HCT116 (cell line): ENCODE data around the gene BAHCC1. TPM values are rescaled to one million over a fixed set of nuclear protein-coding genes. Genes with fewer than 3 reads are reported as not detected.

Source experiments
- ATAC-seq: fragments of 200-7000 bp; cut with Tn5 transposase; 2 replicates; pipeline ENCODE4 v1.9.1; 2020; ENCODE audit warnings: mild to moderate bottlenecking, moderate library complexity
- BruUV-seq: library from RNA; stranded (reverse); fragments of 400-500 nt; replicated peaks from 2 replicates; lab custom pipeline; 2021; lab: Mats Ljungman, UMichigan
- CTCF ChIA-PET: fragments of 300-600 bp; sonication (Branson Sonifier 250); formaldehyde crosslinking; loops from one replicate; lab custom pipeline; 2021; ENCODE audit warnings: antibody characterized with exemption; lab: Charles Lee
- POLR2A ChIA-PET: fragments of 300-600, 350-600 bp; sonication (Branson Sonifier 250); formaldehyde crosslinking; loops from one replicate; lab custom pipeline; 2021; ENCODE audit warnings: antibody characterized with exemption; lab: Charles Lee
- RAD21 ChIA-PET, 2 experiments: fragments of 300-600 bp; sonication (Branson Sonifier 250); formaldehyde crosslinking; loops; one replicate each; lab custom pipeline; 2023; ENCODE audit warnings: low total read pairs in 2 of 2; ENCODE audit not compliant: uncharacterized antibody in 2 of 2, unreplicated experiment in 2 of 2, low non-redundant PET in 1 of 2; lab: Charles Lee
- DNase-seq: peaks from one replicate; pipeline ENCODE4 v3.0.0-alpha.2; 2010; ENCODE audit warnings: low read depth, low spot score
- H2AFZ ChIP-seq: fragments of 200-600 bp; shearing (Covaris generic), sonication (generic); 2 replicates; pipeline ENCODE4 v1.6.1; 2017; ENCODE audit warnings: low read depth, mixed run types, mixed read lengths, antibody characterized with exemption, low read length; ENCODE audit not compliant: poor library complexity, severe bottlenecking
- H3K27ac ChIP-seq: 2 replicates; pipeline ENCODE4 v1.5.1; 2012; ENCODE audit warnings: low read depth, low read length
- H3K27me3 ChIP-seq: fragments of 200-600 bp; sonication (generic); 2 replicates; pipeline ENCODE4 v1.6.1; 2016; ENCODE audit warnings: mixed run types, low read length, mixed read lengths; ENCODE audit not compliant: insufficient read depth
- H3K36me3 ChIP-seq, 2 experiments: fragments of 200-500 bp in 1 of 2; fragments of 200-600 bp in 1 of 2; sonication (Bioruptor generic) in 1 of 2; sonication (generic) in 1 of 2; 2 replicates each; pipeline versions ENCODE4 v1.5.1 to v1.6.1; 2014 to 2016; ENCODE audit warnings: low read length in 2 of 2, inconsistent platforms in 1 of 2, mixed read lengths in 1 of 2, mixed run types in 1 of 2; ENCODE audit not compliant: insufficient read depth in 2 of 2, control insufficient read depth in 1 of 2
- H3K4me1 ChIP-seq, 2 experiments: fragments of 200-600 bp in 1 of 2; sonication (generic) in 1 of 2; 2 replicates each; pipeline versions ENCODE4 v1.5.1 to v1.6.1; 2012 to 2017; ENCODE audit warnings: low read length in 2 of 2, inconsistent platforms in 1 of 2, mild to moderate bottlenecking in 1 of 2, mixed read lengths in 1 of 2, mixed run types in 1 of 2, moderate library complexity in 1 of 2; ENCODE audit not compliant: insufficient read depth in 2 of 2, control insufficient read depth in 1 of 2
- H3K4me2 ChIP-seq: fragments of 200-600 bp; sonication (generic); 2 replicates; pipeline ENCODE4 v1.6.1; 2017; ENCODE audit warnings: mixed run types, low read length, mixed read lengths
- H3K4me3 ChIP-seq, 2 experiments: fragments of 200-600 bp in 1 of 2; sonication (generic) in 1 of 2; replicated peaks in 1 of 2; 2 replicates each; pipeline ENCODE4 v1.5.1; 2011 to 2016; ENCODE audit warnings: low read length in 2 of 2, control low read depth in 1 of 2, low read depth in 1 of 2, mild to moderate bottlenecking in 1 of 2, mixed read lengths in 1 of 2, mixed run types in 1 of 2
- H3K79me2 ChIP-seq: fragments of 200-600 bp; sonication (generic); 2 replicates; pipeline ENCODE4 v1.6.1; 2017; ENCODE audit warnings: mild to moderate bottlenecking, mixed run types, low read length, moderate library complexity, mixed read lengths; ENCODE audit not compliant: insufficient read depth
- H3K9ac ChIP-seq: fragments of 200-600 bp; sonication (generic); 2 replicates; pipeline ENCODE4 v1.6.1; 2016; ENCODE audit warnings: low read length, mixed read lengths
- H3K9me2 ChIP-seq: fragments of 200-600 bp; sonication (generic), shearing (Covaris generic); 2 replicates; pipeline ENCODE4 v1.6.1; 2017; ENCODE audit warnings: mixed run types, mild to moderate bottlenecking, moderate library complexity; ENCODE audit not compliant: insufficient read depth
- H3K9me3 ChIP-seq, 2 experiments: fragments of 200-500 bp in 1 of 2; fragments of 200-600 bp in 1 of 2; sonication (Bioruptor generic) in 1 of 2; sonication (generic) in 1 of 2; 2 replicates each; pipeline ENCODE4 v1.6.1; 2014 to 2017; ENCODE audit warnings: low read length in 2 of 2, mixed read lengths in 2 of 2, inconsistent platforms in 1 of 2, low read depth in 1 of 2, mild to moderate bottlenecking in 1 of 2, mixed run types in 1 of 2, moderate library complexity in 1 of 2; ENCODE audit not compliant: control insufficient read depth in 1 of 2, insufficient read depth in 1 of 2
- H4K20me1 ChIP-seq: fragments of 200-600 bp; sonication (generic), shearing (Covaris generic); 2 replicates; pipeline ENCODE4 v1.6.1; 2017; ENCODE audit warnings: mixed run types, mild to moderate bottlenecking, moderate library complexity; ENCODE audit not compliant: insufficient read depth
- CBX3 ChIP-seq: IDR thresholded peaks from 2 replicates; pipeline ENCODE4 v1.6.1; 2012; ENCODE audit warnings: low read depth
- EGR1 ChIP-seq: IDR thresholded peaks from 2 replicates; pipeline ENCODE4 v1.6.1; 2012; ENCODE audit warnings: low read depth
- ELF1 ChIP-seq: IDR thresholded peaks from 2 replicates; pipeline ENCODE4 v1.6.1; 2012; ENCODE audit warnings: low read depth, borderline replicate concordance
- FOSL1 ChIP-seq: IDR thresholded peaks from 2 replicates; pipeline ENCODE4 v1.6.1; 2012; ENCODE audit warnings: low read depth
- JUND ChIP-seq: IDR thresholded peaks from 2 replicates; pipeline ENCODE4 v1.6.1; 2012
- POLR2AphosphoS5 ChIP-seq: IDR thresholded peaks from 2 replicates; pipeline ENCODE4 v1.6.1; 2011; ENCODE audit warnings: mild to moderate bottlenecking, low read depth, low read length, moderate library complexity
- RAD21 ChIP-seq: IDR thresholded peaks from 2 replicates; pipeline ENCODE4 v1.6.1; 2012; ENCODE audit warnings: low read depth, mild to moderate bottlenecking
- TCF7L2 ChIP-seq: IDR thresholded peaks from 2 replicates; pipeline ENCODE4 v1.7.0; 2011; ENCODE audit warnings: borderline replicate concordance, inconsistent platforms; ENCODE audit not compliant: insufficient read depth, insufficient read length; ENCODE audit errors: extremely low read depth
- YY1 ChIP-seq: IDR thresholded peaks from 2 replicates; pipeline ENCODE4 v1.6.1; 2011; ENCODE audit warnings: low read length, low read depth, moderate library complexity, mild to moderate bottlenecking; ENCODE audit not compliant: insufficient replicate concordance; ENCODE audit errors: extremely low read depth
- ZFX ChIP-seq: fragments of 450-650 bp; IDR thresholded peaks from 2 replicates; pipeline ENCODE4 v1.6.1; 2017
- ZNF274 ChIP-seq: fragments of 200-500 bp; sonication (Bioruptor generic); IDR thresholded peaks from 2 replicates; pipeline ENCODE4 v1.6.1; 2014; ENCODE audit warnings: mild to moderate bottlenecking, low read depth, low read length, inconsistent platforms
- intact Hi-C: fragments of 100-400 bp; cut with micrococcal nuclease; formaldehyde crosslinking; loops from 2 replicates; pipeline ENCODE4 v1.10.0; 2022
- total RNA-seq: library from RNA; stranded (reverse); gene quantifications from one replicate; pipeline ENCODE4 v1.2.1, GENCODE V29; 2021; ENCODE audit not compliant: unreplicated experiment
- TF ChIP-seq, protein P1 (sequence below), 3 experiments: fragments of 200-600 bp in 1 of 3; sonication (generic) in 1 of 3; IDR thresholded peaks in 2 of 3; conservative IDR thresholded peaks in 1 of 3; 2 replicates each; pipeline ENCODE4 v1.5.1; 2012 to 2017; ENCODE audit warnings: low read depth in 2 of 3, low read length in 2 of 3, antibody characterized with exemption in 1 of 3, borderline replicate concordance in 1 of 3, control low read depth in 1 of 3, mild to moderate bottlenecking in 1 of 3, mixed read lengths in 1 of 3, mixed run types in 1 of 3, moderate library complexity in 1 of 3; ENCODE audit not compliant: insufficient read depth in 1 of 3
- TF ChIP-seq, protein P2 (sequence below): IDR thresholded peaks from 2 replicates; pipeline ENCODE4 v1.6.1; 2012
- TF ChIP-seq, protein P3 (sequence below): IDR thresholded peaks from 2 replicates; pipeline ENCODE4 v1.6.1; 2012; ENCODE audit warnings: low read depth

The BAHCC1 gene
- total RNA-seq, 1 experiment from 2014 or later: 45.2 TPM

DNA sequence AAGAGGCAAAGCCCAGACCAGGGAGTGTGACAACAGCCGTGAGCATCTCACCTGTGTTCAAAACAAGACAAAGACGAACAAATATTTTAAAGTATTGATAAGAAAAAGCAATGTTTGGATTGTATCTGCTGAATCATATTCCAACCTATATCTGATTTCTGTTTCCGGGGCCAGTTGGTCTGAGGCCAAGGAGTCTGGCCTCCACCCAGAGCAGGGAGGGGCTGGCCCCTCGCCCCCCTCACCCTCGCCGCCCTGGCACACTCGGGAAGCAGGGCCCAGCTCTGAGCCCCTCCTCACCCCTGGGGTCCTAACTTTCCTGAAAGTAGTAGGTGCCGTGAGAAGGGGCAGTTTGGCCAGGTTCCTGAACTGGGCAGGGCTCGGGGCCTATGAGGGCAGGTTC, 69.3 kb downstream of the BAHCC1 start (continued):
- TF ChIP-seq RAD21: no peak

DNA sequence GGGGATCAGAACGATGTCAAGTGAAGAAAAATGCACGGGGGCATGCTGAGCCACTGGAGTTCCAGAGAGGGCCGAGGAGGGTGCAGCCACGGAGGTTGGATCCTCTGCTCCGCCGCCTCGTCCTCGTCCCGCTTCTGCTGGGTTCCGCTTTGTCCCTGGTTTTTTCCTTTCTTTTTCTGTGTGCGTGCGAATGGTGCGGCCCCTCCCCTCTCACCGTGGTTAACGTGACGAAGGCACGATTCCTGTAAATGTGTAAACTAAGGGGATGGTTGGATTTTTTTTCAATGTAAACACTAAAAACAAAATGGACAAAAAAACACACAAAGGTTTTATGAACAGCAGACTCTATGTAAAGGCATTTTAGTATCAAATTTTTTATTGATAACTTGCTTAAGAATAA, 70.7 kb downstream of the BAHCC1 start:
- Histone ChIP-seq H4K20me1 (no peaks in the 10 kb centered on the region), H3K4me1 (peaks cover 0 to 1% of the 10 kb centered on the region in 2 experiments; a peak in 1 of 4 replicates), H3K4me2 (no peak overlapping the region), H3K27ac (no peak overlapping the region), H3K9ac (no peak overlapping the region), H3K27me3 (no peaks in the 10 kb centered on the region), H3K79me2 (no peaks in the 10 kb centered on the region), H3K9me2 (no peaks in the 10 kb centered on the region), H2AFZ (no peak overlapping the region), H3K36me3 (no peaks in the 10 kb centered on the region; a peak in 2 of 4 replicates), H3K9me3 (no peaks in the 10 kb centered on the region), H3K4me3 (no peak overlapping the region)
- DNase-seq: no peak
- CTCF ChIA-PET: no interaction called here
- no peak for TF ChIP-seq ZNF274
- TF ChIP-seq, protein P1, sequence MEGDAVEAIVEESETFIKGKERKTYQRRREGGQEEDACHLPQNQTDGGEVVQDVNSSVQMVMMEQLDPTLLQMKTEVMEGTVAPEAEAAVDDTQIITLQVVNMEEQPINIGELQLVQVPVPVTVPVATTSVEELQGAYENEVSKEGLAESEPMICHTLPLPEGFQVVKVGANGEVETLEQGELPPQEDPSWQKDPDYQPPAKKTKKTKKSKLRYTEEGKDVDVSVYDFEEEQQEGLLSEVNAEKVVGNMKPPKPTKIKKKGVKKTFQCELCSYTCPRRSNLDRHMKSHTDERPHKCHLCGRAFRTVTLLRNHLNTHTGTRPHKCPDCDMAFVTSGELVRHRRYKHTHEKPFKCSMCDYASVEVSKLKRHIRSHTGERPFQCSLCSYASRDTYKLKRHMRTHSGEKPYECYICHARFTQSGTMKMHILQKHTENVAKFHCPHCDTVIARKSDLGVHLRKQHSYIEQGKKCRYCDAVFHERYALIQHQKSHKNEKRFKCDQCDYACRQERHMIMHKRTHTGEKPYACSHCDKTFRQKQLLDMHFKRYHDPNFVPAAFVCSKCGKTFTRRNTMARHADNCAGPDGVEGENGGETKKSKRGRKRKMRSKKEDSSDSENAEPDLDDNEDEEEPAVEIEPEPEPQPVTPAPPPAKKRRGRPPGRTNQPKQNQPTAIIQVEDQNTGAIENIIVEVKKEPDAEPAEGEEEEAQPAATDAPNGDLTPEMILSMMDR (IDR thresholded peaks at IDR 0.05 in 2 of 3, conservative IDR thresholded peaks at IDR 0.05 in 1 of 3; ENCODE audit: borderline replicate concordance in 1 of 3, insufficient read depth in 1 of 3, low read depth in 2 of 3, low read length in 2 of 3): no peak
- TF ChIP-seq ZFX: no peak
- no peak for TF ChIP-seq TCF7L2
- TF ChIP-seq, protein P2, sequence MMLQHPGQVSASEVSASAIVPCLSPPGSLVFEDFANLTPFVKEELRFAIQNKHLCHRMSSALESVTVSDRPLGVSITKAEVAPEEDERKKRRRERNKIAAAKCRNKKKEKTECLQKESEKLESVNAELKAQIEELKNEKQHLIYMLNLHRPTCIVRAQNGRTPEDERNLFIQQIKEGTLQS: no peak
- TF ChIP-seq, protein P3, sequence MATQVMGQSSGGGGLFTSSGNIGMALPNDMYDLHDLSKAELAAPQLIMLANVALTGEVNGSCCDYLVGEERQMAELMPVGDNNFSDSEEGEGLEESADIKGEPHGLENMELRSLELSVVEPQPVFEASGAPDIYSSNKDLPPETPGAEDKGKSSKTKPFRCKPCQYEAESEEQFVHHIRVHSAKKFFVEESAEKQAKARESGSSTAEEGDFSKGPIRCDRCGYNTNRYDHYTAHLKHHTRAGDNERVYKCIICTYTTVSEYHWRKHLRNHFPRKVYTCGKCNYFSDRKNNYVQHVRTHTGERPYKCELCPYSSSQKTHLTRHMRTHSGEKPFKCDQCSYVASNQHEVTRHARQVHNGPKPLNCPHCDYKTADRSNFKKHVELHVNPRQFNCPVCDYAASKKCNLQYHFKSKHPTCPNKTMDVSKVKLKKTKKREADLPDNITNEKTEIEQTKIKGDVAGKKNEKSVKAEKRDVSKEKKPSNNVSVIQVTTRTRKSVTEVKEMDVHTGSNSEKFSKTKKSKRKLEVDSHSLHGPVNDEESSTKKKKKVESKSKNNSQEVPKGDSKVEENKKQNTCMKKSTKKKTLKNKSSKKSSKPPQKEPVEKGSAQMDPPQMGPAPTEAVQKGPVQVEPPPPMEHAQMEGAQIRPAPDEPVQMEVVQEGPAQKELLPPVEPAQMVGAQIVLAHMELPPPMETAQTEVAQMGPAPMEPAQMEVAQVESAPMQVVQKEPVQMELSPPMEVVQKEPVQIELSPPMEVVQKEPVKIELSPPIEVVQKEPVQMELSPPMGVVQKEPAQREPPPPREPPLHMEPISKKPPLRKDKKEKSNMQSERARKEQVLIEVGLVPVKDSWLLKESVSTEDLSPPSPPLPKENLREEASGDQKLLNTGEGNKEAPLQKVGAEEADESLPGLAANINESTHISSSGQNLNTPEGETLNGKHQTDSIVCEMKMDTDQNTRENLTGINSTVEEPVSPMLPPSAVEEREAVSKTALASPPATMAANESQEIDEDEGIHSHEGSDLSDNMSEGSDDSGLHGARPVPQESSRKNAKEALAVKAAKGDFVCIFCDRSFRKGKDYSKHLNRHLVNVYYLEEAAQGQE: no peak
- TF ChIP-seq FOSL1: no peak
- TF ChIP-seq POLR2AphosphoS5: no peak
- no peak for TF ChIP-seq JUND
- no peak for TF ChIP-seq ELF1
- no peak for TF ChIP-seq YY1
- TF ChIP-seq CBX3: no peak
- TF ChIP-seq EGR1: no peak
- RAD21 ChIA-PET: no interaction called here
- intact Hi-C loops: no loop called here
- BruUV-seq: no TSS peak
- POLR2A ChIA-PET: no interaction called here
- no peak for ATAC-seq
